Central memory CD8-positive, alpha-beta T cell (primary cell): ENCODE data around the gene LIG3.
"Not testable (repeated sequence)": the region's sequence is repeated elsewhere in the genome, so short reads cannot be mapped to it uniquely, and the experiment has no call there.

ENCODE experiments used
- ATAC-seq: fragments of 150-1000 bp; cut with Tn5 transposase; replicated peaks from 2 replicates; pipeline ENCODE4 v1.10.0; 2022; ENCODE audit warnings: mild to moderate bottlenecking, moderate FRiP score, moderate number of reproducible peaks; ENCODE audit not compliant: poor library complexity, severe bottlenecking; ENCODE audit errors: extremely low read depth
- DNase-seq, 2 donors: peaks; one replicate each; pipeline ENCODE4 v3.0.0; 2021; ENCODE audit warnings: low spot score in 2 of 2
- H3K27ac Mint-ChIP-seq: one replicate; pipeline ENCODE4 v1.8.0; 2022; ENCODE audit warnings: low read depth, mild to moderate bottlenecking, moderate library complexity, mixed read lengths
- H3K27me3 Mint-ChIP-seq: one replicate; pipeline ENCODE4 v1.8.0; 2022; ENCODE audit warnings: mixed read lengths
- H3K36me3 Mint-ChIP-seq: one replicate; pipeline ENCODE4 v1.8.0; 2022; ENCODE audit warnings: mild to moderate bottlenecking, moderate library complexity, mixed read lengths; ENCODE audit not compliant: insufficient read depth
- H3K4me1 Mint-ChIP-seq: one replicate; pipeline ENCODE4 v1.8.0; 2022; ENCODE audit warnings: mixed read lengths
- H3K4me3 Mint-ChIP-seq: one replicate; pipeline ENCODE4 v1.8.0; 2022; ENCODE audit warnings: mild to moderate bottlenecking, moderate library complexity, mixed read lengths
- H3K9me3 Mint-ChIP-seq: one replicate; pipeline ENCODE4 v1.8.0; 2022; ENCODE audit warnings: mixed read lengths

The LIG3 gene

DNA sequence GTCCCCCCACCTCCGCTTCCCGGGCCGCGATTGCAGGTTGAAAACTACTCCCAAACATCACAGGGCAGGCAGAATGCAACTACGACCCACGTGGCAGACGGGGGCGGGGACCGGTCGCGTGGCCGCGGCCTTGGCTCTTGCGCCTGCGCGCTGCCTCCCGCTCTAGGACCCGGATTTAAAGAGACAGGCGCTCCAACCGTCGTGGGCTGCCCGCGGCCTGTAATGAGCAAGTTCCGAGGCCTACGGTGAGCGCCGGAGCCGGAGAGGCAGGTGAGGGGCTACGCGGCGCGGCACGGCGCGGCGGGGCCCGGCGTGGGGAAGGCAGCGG lies at the start of gene LIG3:
LIG3 (plus strand) TSS at position 160 of the 328 bp plus-strand sequence. CDS start 2,494 bp downstream, outside the sequence.
- peak within 1 kb of the TSS; percentile 98 for H3K27ac Mint-ChIP-seq
- H3K36me3 Mint-ChIP-seq, result peaks cover 14% of the 10 kb centered on the region
- H3K9me3 Mint-ChIP-seq, result no peaks in the 10 kb centered on the region
- peak within 1 kb of the TSS; percentile 96 for H3K4me3 Mint-ChIP-seq
- ATAC-seq (peak; percentile 84), DNase-seq (peak; percentile 84 to 88)
- H3K4me1 Mint-ChIP-seq, result peaks cover 43% of the 10 kb centered on the region
- H3K27me3 Mint-ChIP-seq, result no peaks in the 10 kb centered on the region

DNA sequence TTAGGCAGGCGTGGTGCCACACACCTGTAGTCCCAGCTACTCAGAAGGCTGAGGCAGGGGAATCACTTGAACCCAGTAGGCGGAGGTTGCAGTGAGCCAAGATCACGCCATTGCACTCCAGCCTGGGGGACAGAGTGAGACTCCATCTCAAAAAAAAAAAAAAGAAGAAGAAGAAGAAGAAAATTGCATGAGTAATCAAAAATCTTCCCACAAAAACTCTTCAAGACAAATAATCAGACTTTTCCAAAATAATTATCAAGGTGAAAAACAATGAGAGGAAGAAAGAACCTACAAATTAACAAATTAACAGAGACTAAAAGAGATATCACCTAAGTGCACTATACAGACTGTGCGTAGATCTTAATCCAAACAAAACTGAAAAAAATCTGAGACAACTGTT lies 29.5 kb upstream of the LIG3 start:
- not testable (repeated sequence) for H3K9me3 Mint-ChIP-seq, DNase-seq, H3K4me3 Mint-ChIP-seq, H3K36me3 Mint-ChIP-seq, H3K27ac Mint-ChIP-seq, H3K27me3 Mint-ChIP-seq, H3K4me1 Mint-ChIP-seq, ATAC-seq

DNA sequence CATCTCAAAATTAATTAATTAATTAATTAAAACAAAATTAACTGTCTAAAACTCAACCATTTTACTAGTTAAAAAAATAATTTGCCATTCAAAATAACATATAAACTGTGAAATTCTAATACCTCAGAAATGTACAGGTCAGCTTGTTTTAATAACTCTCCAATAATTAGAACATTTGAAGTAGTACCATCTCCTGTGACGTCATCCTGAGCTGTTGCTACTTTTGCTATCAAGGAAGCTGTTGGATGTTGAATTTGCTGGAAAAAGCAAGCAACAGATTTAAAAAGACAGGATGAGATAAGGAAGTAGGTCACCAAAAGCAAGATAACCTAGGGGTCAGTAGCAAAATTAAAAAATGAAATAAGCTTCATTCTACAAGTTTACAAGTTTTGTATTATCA lies 21.9 kb upstream of the LIG3 start:
- no peak for DNase-seq
- peaks cover 24% of the 10 kb centered on the region for H3K4me1 Mint-ChIP-seq

DNA sequence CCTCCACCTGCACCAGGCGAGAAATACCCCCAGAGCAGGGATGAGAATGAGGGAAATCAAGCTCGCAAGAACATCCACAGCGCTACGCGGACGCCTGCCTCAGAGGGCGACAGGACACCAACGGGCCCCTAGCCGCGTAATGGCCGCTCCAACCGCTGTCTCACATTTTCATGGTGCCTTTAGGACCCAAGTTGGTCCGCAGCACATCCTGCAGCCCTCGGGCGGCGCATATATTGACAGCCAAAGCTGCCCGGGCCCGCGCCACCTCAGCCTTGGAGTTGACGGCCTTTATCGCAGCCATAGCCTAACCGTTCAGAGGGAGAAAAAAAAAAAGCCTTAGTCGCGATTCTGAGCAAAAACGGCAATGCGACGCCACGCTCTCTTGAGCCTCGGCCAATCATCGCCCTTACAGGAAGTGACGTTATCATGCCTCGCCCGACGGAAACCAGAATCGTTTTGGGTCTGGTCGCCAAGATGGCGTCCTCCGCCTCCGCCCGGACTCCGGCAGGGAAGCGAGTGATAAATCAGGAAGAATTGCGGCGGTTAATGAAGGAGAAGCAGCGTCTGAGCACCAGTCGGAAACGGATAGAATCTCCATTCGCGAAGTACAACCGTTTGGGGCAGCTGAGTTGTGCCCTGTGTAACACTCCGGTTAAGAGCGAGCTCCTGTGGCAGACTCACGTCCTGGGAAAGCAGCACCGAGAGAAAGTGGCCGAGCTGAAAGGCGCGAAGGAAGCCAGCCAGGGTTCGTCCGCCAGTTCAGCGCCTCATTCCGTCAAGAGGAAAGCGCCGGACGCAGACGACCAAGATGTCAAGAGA lies 19.0 kb upstream of the LIG3 start, which contains the start of the genes CCT6B and ZNF830:
CCT6B (minus strand) TSS at position 368 of the 819 bp plus-strand sequence; CDS start at position 301, 67 bp downstream.
ZNF830 (plus strand) TSS at position 448 of the 819 bp plus-strand sequence; CDS start at position 475, 27 bp downstream.
- ATAC-seq (peak; percentile 89), DNase-seq (peak; percentile 81 to 84)
- peaks cover 28% of the 10 kb centered on the region for H3K36me3 Mint-ChIP-seq
- H3K27ac Mint-ChIP-seq, result peak within 1 kb of the TSS; percentile 99
- peak within 1 kb of the TSS; percentile 97 for H3K4me3 Mint-ChIP-seq
- no peaks in the 10 kb centered on the region for H3K27me3 Mint-ChIP-seq
- H3K9me3 Mint-ChIP-seq, result no peaks in the 10 kb centered on the region
- H3K4me1 Mint-ChIP-seq, result peaks cover 30% of the 10 kb centered on the region

More for the DNA sequence above, 21.9 kb upstream of the LIG3 start:
- Mint-ChIP-seq H3K27me3 (no peaks in the 10 kb centered on the region), H3K36me3 (peaks cover 13% of the 10 kb centered on the region), H3K4me3 (no peak overlapping the region), H3K9me3 (no peaks in the 10 kb centered on the region), H3K27ac (no peak overlapping the region)
- no peak for ATAC-seq

DNA sequence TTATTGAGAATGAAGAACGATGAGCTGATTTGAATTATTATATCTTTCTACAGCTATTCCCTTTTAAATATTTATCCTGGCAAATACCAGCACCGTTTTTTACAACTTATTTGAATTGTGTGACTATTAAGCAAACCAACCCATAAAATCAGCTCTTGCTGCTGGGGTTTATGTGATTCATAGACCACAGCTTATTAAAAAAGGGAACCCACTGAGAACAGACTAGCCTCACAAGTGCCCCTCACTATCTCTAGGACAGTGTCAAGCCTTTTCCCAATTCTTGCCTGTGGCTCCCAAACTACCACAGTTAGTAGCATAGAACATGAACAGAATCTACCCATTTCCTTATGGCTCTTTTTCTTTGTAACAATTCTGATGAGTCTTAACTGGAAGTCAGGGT lies 6.1 kb upstream of the LIG3 start:
- Mint-ChIP-seq H3K27ac (no peak overlapping the region), H3K4me1 (peaks cover under 1% of the 10 kb centered on the region), H3K9me3 (no peaks in the 10 kb centered on the region), H3K27me3 (no peaks in the 10 kb centered on the region), H3K4me3 (no peak overlapping the region), H3K36me3 (peaks cover 6% of the 10 kb centered on the region)
- ATAC-seq, result no peak
- DNase-seq, result no peak

DNA sequence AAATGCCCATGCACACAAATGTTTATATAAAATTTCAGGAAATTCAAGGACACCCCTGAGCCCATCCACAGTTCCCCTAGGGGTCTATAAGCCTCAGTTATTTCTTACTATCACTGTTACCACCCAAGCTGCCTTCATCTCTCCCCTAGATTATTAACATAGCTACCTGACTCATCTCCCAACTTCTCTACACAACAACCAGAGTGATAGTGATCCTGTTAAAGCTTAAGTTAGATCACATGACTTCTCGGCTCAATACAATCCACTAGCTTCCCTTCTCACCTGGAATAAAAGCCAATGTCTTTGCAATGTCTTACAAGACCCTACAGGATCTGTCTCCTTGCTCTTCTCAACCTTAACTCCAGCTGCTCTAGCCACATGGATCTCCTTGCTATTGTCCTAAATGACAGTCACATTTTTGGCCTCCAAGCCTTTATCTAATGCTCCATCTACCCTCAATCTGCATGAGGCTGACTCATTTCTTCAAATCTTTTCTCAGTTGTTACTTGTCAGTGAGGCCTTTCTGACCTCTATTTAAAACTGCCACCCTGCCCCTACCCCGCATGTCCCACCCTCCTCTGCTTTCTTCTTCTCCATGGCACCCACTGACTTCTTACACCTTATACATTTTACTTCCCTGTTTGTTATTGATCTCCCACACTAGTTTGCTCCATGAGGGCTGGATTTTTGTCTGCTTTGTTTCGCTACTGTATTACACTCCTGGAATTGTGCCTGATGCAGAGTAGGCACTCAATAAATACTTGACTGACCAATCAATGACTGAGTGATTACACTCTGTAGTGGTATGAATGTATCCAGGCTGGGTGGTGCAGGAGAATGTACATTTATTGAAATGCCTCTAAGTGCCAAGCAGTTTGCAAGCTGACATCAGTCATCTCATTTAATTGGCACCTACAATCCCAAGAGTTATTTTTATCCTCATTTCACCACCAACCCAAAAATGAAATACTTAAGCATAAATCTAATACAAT lies 5.2 kb upstream of the LIG3 start:
- H3K27me3 Mint-ChIP-seq, result no peaks in the 10 kb centered on the region
- H3K36me3 Mint-ChIP-seq, result peaks cover 7% of the 10 kb centered on the region
- H3K4me1 Mint-ChIP-seq, result peaks cover 10% of the 10 kb centered on the region
- no peaks in the 10 kb centered on the region for H3K9me3 Mint-ChIP-seq
- DNase-seq (no peak), ATAC-seq (no peak)
- no peak overlapping the region for H3K27ac Mint-ChIP-seq
- no peak overlapping the region for H3K4me3 Mint-ChIP-seq

DNA sequence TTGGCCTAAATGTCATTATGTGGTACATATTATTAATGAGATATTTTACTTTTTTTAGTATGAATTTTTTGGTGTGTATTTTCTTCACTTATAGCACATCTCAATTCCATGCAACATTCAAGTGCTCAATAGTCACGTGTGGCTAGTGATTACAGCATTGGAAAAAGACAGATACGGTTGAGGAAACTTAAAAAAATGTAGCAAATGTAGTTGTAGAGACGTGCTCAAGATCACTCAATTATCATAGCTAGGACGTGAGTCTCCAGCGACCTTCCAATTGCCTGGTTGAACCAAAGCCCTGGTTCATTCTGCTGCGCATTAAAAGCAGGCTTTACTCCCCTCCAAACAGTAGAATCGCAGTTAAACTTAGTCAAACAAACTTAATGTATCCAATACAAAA lies 1.2 kb upstream of the LIG3 start:
- Mint-ChIP-seq H3K27me3 (no peaks in the 10 kb centered on the region), H3K4me3 (no peak overlapping the region), H3K36me3 (peaks cover 14% of the 10 kb centered on the region), H3K9me3 (no peaks in the 10 kb centered on the region), H3K4me1 (peaks cover 40% of the 10 kb centered on the region), H3K27ac (no peak overlapping the region)
- ATAC-seq (no peak), DNase-seq (no peak)

DNA sequence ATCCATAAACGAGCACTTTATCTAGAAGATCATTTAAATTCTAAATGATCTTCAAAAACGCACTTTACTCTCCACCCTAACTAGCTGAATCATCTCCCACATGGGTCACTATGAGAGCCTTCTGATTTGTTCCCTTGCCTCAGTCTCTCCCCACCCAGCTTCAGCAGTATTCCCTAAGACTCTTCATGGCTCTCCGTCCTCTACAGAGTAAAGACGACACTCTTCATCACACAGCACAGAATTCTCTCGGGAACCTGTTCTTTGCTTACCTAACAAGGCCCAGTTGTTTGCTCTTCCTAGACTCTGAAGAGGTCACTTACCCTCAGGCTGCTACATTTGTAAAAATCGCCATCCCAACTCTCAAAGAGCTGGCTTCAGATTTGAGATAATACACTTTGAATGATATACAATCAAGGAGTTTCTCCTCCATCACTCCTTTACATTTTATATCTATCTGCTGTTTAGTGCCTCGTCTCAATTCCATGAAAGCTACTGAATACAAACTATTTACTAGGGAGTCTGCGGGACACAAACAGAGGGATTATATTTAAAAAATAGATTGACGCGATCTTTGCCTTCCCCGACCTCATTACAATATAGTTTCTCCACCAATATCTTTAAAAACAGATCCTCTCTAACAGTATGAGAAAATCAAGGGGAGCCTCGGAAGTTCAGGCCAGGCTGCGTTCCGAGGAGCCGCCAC lies 511 bp upstream of the LIG3 start:
- no peaks in the 10 kb centered on the region for H3K27me3 Mint-ChIP-seq
- peaks cover 43% of the 10 kb centered on the region for H3K4me1 Mint-ChIP-seq
- H3K36me3 Mint-ChIP-seq, result peaks cover 14% of the 10 kb centered on the region
- ATAC-seq (no peak), DNase-seq (no peak)
- peak overlapping the region; percentile 96 for H3K4me3 Mint-ChIP-seq
- no peaks in the 10 kb centered on the region for H3K9me3 Mint-ChIP-seq
- peak overlapping the region; percentile 98 for H3K27ac Mint-ChIP-seq

DNA sequence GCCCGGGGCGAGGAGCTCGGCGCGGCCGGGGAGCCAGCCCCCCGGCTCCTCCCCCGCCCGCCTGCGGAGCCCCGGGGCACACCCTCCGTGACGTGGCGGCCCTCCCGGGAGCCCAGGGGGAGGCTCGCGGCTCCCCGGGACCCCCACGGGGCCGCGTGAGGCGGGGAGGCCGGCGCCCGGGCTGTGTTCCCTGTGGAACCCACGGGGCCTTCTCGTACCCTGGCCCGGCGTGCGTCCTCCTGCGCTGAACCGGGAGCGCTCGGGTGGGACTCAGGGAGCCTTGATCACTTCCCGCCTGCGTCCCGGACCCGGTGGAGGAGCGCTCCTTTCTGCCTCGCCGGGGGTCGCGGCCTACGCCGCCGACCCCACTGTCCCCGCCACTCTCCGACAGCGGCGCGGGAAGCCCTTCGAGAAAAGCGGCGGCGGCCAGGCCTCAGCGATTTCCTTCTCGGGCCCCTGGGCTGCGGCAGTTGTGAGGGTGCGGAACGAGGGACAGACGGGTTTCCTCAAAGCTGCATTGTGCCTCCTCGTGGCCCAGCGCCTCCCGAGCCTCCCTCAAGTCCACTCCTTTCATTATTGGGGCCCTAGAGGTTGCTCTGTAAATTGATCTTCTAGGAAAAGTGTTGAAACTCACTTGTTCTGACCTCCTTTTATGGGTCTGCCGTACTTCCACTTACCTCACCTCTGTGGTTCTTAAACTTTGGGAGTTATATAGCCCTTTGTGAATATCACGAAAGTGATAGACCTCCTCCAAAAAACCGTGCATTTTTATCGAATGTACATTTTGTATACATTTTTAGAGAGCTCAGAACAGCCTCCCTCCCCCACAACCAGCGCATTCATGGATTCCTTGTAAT lies 597 bp downstream of the LIG3 start:
- H3K27me3 Mint-ChIP-seq, result no peaks in the 10 kb centered on the region
- no peaks in the 10 kb centered on the region for H3K9me3 Mint-ChIP-seq
- peaks cover 43% of the 10 kb centered on the region for H3K4me1 Mint-ChIP-seq

DNA sequence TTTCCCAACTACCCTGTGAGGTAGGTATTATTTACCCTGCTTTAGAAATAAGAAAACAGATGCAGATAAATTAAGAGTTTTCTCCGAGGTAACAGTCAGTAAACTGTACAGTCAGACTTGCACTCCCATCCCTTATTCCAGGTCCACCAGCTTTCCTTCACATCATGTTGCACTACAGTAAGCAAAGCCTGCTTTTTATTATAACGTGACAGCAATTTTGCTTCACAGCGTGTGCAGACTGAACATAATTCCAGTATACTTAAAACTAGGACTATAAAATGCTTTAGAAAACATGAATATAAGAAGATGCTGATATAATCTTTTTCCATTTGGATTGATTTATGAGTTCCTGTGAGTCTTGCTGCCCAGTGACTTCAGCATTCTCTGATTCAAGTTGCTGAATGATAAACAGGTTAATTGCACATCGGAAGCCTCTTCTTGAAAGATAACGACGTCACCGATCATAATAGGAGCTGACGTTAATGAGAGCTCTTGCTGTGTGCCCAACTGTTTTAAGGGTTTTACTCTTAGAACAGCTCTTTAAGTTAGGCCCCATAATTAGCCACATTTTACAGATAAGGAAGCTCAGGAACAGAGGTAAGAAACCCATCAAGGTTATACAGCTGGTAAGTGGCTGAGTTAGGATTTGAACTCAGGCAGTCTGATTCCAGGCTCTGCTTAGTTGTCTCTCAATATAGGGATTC lies 1.4 kb downstream of the LIG3 start:
- no peak for DNase-seq
- Mint-ChIP-seq H3K36me3 (peaks cover 17% of the 10 kb centered on the region), H3K27me3 (no peaks in the 10 kb centered on the region), H3K9me3 (no peaks in the 10 kb centered on the region), H3K27ac (peak overlapping the region; percentile 98), H3K4me3 (peak overlapping the region; percentile 96), H3K4me1 (peaks cover 43% of the 10 kb centered on the region)
- ATAC-seq, result no peak

More for the DNA sequence above, 597 bp downstream of the LIG3 start:
- peak; percentile 59 to 64 for DNase-seq
- Mint-ChIP-seq H3K36me3 (peaks cover 14% of the 10 kb centered on the region), H3K4me3 (peak overlapping the region; percentile 96), H3K27ac (peak overlapping the region; percentile 98)
- ATAC-seq, result peak; percentile 86

DNA sequence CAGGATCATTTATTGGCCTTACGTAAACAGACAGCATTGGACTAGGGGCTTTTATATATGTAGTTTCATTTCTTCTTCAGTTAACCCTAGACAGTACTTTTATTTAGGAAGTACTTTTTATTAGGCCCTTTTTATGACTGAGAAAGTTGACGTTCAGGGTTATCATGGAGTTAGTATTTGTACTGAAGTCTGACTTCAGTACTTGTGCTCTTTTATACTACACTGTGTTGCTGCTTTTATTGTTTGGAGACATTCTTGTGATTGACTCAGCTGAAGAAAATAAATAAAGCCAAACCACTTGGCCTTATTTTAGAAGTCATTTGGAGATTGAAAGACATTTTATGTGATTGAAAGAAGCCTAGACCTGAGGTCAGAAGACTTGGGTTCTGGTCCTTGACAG lies 6.9 kb downstream of the LIG3 start:
- no peak for ATAC-seq
- DNase-seq, result no peak
- Mint-ChIP-seq H3K27me3 (no peaks in the 10 kb centered on the region), H3K27ac (no peak overlapping the region), H3K9me3 (no peaks in the 10 kb centered on the region), H3K36me3 (peaks cover 34% of the 10 kb centered on the region), H3K4me1 (peaks cover 24% of the 10 kb centered on the region), H3K4me3 (no peak overlapping the region)
